Endothelial cell of umbilical vein (primary cell): ENCODE data around the gene CCDC69. TPM values are rescaled to one million over a fixed set of nuclear protein-coding genes. Genes with fewer than 3 reads are reported as not detected.

Experiments
- BruUV-seq: library from RNA; stranded (reverse); fragments of 400-500 nt; replicated peaks from 2 replicates; lab custom pipeline; 2021; lab: Mats Ljungman, UMichigan
- CTCF ChIA-PET: fragments of 300-600, 350-600 bp; sonication (Branson Sonifier 250); formaldehyde crosslinking; loops from one replicate; lab custom pipeline; 2021; ENCODE audit warnings: antibody characterized with exemption, inconsistent platforms; lab: Charles Lee
- POLR2A ChIA-PET: fragments of 300-600, 350-600 bp; sonication (Branson Sonifier 250); formaldehyde crosslinking; loops from one replicate; lab custom pipeline; 2021; ENCODE audit warnings: antibody characterized with exemption, inconsistent platforms; lab: Charles Lee
- DNase-seq: peaks from one replicate; pipeline ENCODE4 v3.0.0-alpha.2; 2011; ENCODE audit warnings: low read depth, low spot score
- FAIRE-seq: peaks from 2 replicates; lab custom pipeline; 2011; peaks lifted over from hg19 to GRCh38; lab: Jason Lieb, UNC
- H2AFZ ChIP-seq: 2 replicates; pipeline ENCODE4 v1.6.0; 2012; ENCODE audit warnings: low read depth, low read length, control low read depth, inconsistent platforms
- H3K27ac ChIP-seq: 2 replicates; pipeline ENCODE4 v1.5.1; 2011; ENCODE audit warnings: low read depth, mild to moderate bottlenecking, control low read depth, low read length, moderate library complexity; ENCODE audit not compliant: insufficient read depth
- H3K27me3 ChIP-seq, 2 experiments: 2 replicates each; pipeline versions ENCODE4 v1.6.0 to v1.6.1; 2011; ENCODE audit warnings: low read length in 2 of 2, mixed read lengths in 1 of 2; ENCODE audit not compliant: control insufficient read depth in 2 of 2, insufficient read depth in 2 of 2
- H3K36me3 ChIP-seq, 2 experiments: 2 replicates in 1 of 2; 3 replicates in 1 of 2; pipeline ENCODE4 v1.5.1; 2011; ENCODE audit warnings: low read length in 2 of 2, mild to moderate bottlenecking in 1 of 2, moderate library complexity in 1 of 2; ENCODE audit not compliant: control insufficient read depth in 2 of 2, insufficient read depth in 2 of 2; ENCODE audit errors: extremely low read depth in 1 of 2
- H3K4me1 ChIP-seq: 3 replicates; pipeline ENCODE4 v1.5.1; 2011; ENCODE audit warnings: mild to moderate bottlenecking, low read length; ENCODE audit not compliant: control insufficient read depth, insufficient read depth; ENCODE audit errors: extremely low read depth
- H3K4me2 ChIP-seq: 2 replicates; pipeline ENCODE4 v1.6.1; 2011; ENCODE audit warnings: low read length, control low read depth, mixed read lengths; ENCODE audit not compliant: insufficient read depth
- H3K4me3 ChIP-seq, 3 experiments: fragments of 200-600 bp in 1 of 3; sonication (generic), shearing (Covaris generic) in 1 of 3; replicated peaks in 1 of 3; 2 replicates each; pipeline ENCODE4 v1.5.1; 2011 to 2016; ENCODE audit warnings: control low read depth in 3 of 3, low read length in 3 of 3, mild to moderate bottlenecking in 2 of 3, inconsistent platforms in 1 of 3, low read depth in 1 of 3, moderate library complexity in 1 of 3; ENCODE audit not compliant: insufficient read depth in 1 of 3
- H3K79me2 ChIP-seq: 2 replicates; pipeline ENCODE4 v1.6.0; 2012; ENCODE audit warnings: low read length, inconsistent platforms; ENCODE audit not compliant: control insufficient read depth, insufficient read depth
- H3K9ac ChIP-seq: replicated peaks from 2 replicates; pipeline ENCODE3; 2011; ENCODE audit warnings: low read length, control low read depth; ENCODE audit not compliant: insufficient read depth; ENCODE audit errors: extremely low read depth
- H3K9me1 ChIP-seq: replicated peaks from 3 replicates; pipeline ENCODE4 v1.6.0; 2011; ENCODE audit warnings: mild to moderate bottlenecking, low read length; ENCODE audit not compliant: control insufficient read depth, insufficient read depth; ENCODE audit errors: extremely low read depth
- H3K9me3 ChIP-seq: replicated peaks from 2 replicates; pipeline ENCODE4 v1.5.1; 2012; ENCODE audit warnings: low read length, inconsistent platforms; ENCODE audit not compliant: control insufficient read depth, insufficient read depth
- H4K20me1 ChIP-seq: replicated peaks from 2 replicates; pipeline ENCODE3; 2011; ENCODE audit warnings: mild to moderate bottlenecking, low read length; ENCODE audit not compliant: control insufficient read depth, insufficient read depth; ENCODE audit errors: extremely low read depth
- EZH2 ChIP-seq: IDR thresholded peaks from 2 replicates; pipeline ENCODE4 v1.6.1; 2012; ENCODE audit warnings: borderline replicate concordance, low read depth, mild to moderate bottlenecking, moderate library complexity, low read length, inconsistent platforms; ENCODE audit not compliant: severe bottlenecking
- FOS ChIP-seq: IDR thresholded peaks from 2 replicates; pipeline ENCODE4 v1.6.1; 2011; ENCODE audit warnings: mild to moderate bottlenecking, low read length, moderate library complexity, borderline replicate concordance; ENCODE audit not compliant: insufficient read depth
- GATA2 ChIP-seq: IDR thresholded peaks from 2 replicates; pipeline ENCODE4 v1.7.0; 2011; ENCODE audit warnings: low read depth, mild to moderate bottlenecking, moderate library complexity, mixed read lengths, low read length; ENCODE audit not compliant: insufficient read length, insufficient read depth
- JUN ChIP-seq: IDR thresholded peaks from 2 replicates; pipeline ENCODE4 v1.6.1; 2011; ENCODE audit warnings: borderline replicate concordance, low read depth; ENCODE audit not compliant: insufficient read length, insufficient read depth
- MYC ChIP-seq: IDR thresholded peaks from one replicate; pipeline ENCODE4 v1.6.1; 2011; ENCODE audit warnings: mild to moderate bottlenecking, low read depth, low read length
- POLR2A ChIP-seq: IDR thresholded peaks from 2 replicates; pipeline ENCODE4 v1.6.1; 2012; ENCODE audit warnings: low read depth, mild to moderate bottlenecking, control low read depth, low read length
- POLR2AphosphoS5 ChIP-seq: IDR thresholded peaks from 2 replicates; pipeline ENCODE4 v1.6.1; 2012; ENCODE audit warnings: low read depth, mild to moderate bottlenecking, control low read depth, low read length, moderate library complexity; ENCODE audit not compliant: insufficient read depth
- dilution Hi-C: fragments of 300-500 bp; cut with MboI; formaldehyde crosslinking; loops from one replicate; pipeline ENCODE4 v1.15.0; 2019; ENCODE audit warnings: low sequenced_read_pairs; ENCODE audit not compliant: extremely low pct_ligation_motif_present
- intact Hi-C: fragments of 100-400 bp; cut with micrococcal nuclease; formaldehyde crosslinking; loops from one replicate; pipeline ENCODE4 v1.10.0; 2022
- polyA plus RNA-seq, 4 experiments: library from polyadenylated mRNA; depleted of rRNA in 3 of 4; stranded (reverse) in 3 of 4; unstranded in 1 of 4; fragments of >200 nt; gene quantifications; 2 replicates each; pipeline versions ENCODE4 v1.2.1 to v1.2.3, GENCODE V29; 2011 to 2012; ENCODE audit warnings: missing spikeins in 1 of 4
- total RNA-seq: library from RNA; stranded (reverse); gene quantifications from 2 replicates; pipeline ENCODE4 v1.2.3, GENCODE V29; 2021
- TF ChIP-seq, protein P1 (sequence below), 2 donors: IDR thresholded peaks; 1 replicate in 1 of 2; 2 replicates in 1 of 2; pipeline ENCODE4 v1.5.1; 2011; ENCODE audit warnings: low read length in 2 of 2, mild to moderate bottlenecking in 2 of 2, moderate library complexity in 2 of 2, control low read depth in 1 of 2, inconsistent platforms in 1 of 2, low read depth in 1 of 2; ENCODE audit not compliant: insufficient read depth in 1 of 2; ENCODE audit errors: extremely low read depth in 1 of 2
- TF ChIP-seq, protein P2 (sequence below): IDR thresholded peaks from 2 replicates; pipeline ENCODE4 v1.6.1; 2011; ENCODE audit not compliant: insufficient read depth, insufficient read length

Gene CCDC69
- total and polyA plus RNA-seq, 2 donors (not counting 3 experiments of a cell fraction or from before 2014, with no cell fraction given), result 4.1 to 4.5 TPM

DNA sequence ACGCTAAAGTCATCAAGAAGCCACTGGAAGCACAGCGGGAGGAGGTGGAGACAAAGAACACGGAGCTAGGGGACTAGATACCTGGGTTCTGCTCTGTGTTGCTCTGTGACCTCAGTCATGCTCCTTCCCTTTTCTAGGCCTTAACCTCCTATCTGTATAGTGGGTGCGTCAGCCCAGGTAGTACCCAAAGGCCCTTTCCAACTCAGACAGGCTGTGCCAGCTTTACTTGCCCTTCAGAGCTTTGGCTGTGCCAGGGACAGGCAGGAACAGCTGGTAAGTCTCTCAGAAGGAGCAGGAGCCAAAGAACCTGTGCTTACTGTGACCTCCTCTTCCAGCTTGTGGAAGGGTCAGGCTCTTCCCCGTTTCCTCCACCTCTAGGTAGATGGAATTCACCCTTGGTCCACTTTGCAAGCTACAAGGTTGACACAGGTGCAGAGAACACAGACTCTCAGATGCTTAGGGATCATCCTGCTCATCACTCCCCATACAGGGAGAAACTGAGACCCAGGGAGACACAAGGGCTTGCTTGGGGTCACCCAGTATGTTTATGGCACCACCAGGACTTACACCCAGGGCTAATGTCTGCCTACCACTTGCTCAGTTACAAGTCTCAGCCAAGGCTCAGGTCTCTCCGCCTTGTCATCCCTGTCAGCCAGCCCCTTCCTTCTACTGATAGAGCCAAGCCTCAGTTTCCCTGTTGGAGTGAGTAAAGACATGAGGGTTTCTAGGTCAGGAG is 1.7 kb downstream of the CCDC69 start:
- ChIA-PET CTCF (interaction anchor here (1.3 to 4.1 kb wide), 6 partner anchors 8 to 107 kb away, joined by 4 to 32 read pairs (median 10); no protein-coding TSS in a partner anchor), POLR2A (no interaction called here)
- H3K27ac ChIP-seq, result no peak overlapping the region
- H4K20me1 ChIP-seq, result no peaks in the 10 kb centered on the region
- H3K79me2 ChIP-seq, result no peaks in the 10 kb centered on the region
- no peaks in the 10 kb centered on the region for H3K9me3 ChIP-seq
- no peak overlapping the region for H3K4me3 ChIP-seq
- peaks cover 6% of the 10 kb centered on the region for H3K4me1 ChIP-seq
- no peak for TF ChIP-seq EZH2
- TF ChIP-seq, protein P1, sequence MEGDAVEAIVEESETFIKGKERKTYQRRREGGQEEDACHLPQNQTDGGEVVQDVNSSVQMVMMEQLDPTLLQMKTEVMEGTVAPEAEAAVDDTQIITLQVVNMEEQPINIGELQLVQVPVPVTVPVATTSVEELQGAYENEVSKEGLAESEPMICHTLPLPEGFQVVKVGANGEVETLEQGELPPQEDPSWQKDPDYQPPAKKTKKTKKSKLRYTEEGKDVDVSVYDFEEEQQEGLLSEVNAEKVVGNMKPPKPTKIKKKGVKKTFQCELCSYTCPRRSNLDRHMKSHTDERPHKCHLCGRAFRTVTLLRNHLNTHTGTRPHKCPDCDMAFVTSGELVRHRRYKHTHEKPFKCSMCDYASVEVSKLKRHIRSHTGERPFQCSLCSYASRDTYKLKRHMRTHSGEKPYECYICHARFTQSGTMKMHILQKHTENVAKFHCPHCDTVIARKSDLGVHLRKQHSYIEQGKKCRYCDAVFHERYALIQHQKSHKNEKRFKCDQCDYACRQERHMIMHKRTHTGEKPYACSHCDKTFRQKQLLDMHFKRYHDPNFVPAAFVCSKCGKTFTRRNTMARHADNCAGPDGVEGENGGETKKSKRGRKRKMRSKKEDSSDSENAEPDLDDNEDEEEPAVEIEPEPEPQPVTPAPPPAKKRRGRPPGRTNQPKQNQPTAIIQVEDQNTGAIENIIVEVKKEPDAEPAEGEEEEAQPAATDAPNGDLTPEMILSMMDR (IDR thresholded peaks at IDR 0.05; ENCODE audit: extremely low read depth in 1 of 2, insufficient read depth in 1 of 2, low read depth in 1 of 2, low read length in 2 of 2), result no peak
- DNase-seq (no peak), FAIRE-seq (no peak)
- dilution Hi-C loops, result no loop called here
- no peak overlapping the region for H3K4me2 ChIP-seq
- intact Hi-C loops, result no loop called here
- no peaks in the 10 kb centered on the region for H3K36me3 ChIP-seq
- no peak overlapping the region for H2AFZ ChIP-seq
- no TSS peak for BruUV-seq
- no peaks in the 10 kb centered on the region for H3K9me1 ChIP-seq
- H3K9ac ChIP-seq, result no peak overlapping the region
- no peaks in the 10 kb centered on the region for H3K27me3 ChIP-seq

DNA sequence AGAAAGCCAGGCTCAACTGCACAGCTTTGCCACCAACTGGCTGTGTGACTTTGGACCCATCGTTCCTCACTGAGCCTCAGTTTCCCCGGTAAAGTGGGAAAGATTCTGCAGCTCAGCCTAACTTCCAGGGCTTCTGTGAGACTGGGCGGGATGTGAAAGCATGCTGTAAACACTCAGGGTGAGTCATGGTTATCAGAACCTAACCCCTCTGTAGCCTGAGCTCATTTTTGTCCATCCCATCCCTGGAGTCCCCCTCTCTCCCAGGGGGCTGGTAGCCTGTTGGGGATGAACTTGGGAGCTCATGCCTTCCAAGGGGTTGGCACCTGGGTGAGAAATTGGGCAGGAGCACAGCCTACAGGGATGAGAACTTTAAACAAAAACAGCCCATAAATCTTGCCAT is 2.3 kb downstream of the CCDC69 start:
- intact Hi-C loops (no loop called here), dilution Hi-C loops (no loop called here)
- CTCF ChIA-PET, result interaction anchor here (1.3 to 2.8 kb wide), 4 partner anchors 17 to 106 kb away, joined by 4 to 18 read pairs (median 7); no protein-coding TSS in a partner anchor
- Histone ChIP-seq H3K36me3 (no peaks in the 10 kb centered on the region), H4K20me1 (no peaks in the 10 kb centered on the region), H3K9ac (no peak overlapping the region), H3K9me1 (no peaks in the 10 kb centered on the region), H3K79me2 (no peaks in the 10 kb centered on the region), H3K4me1 (peaks cover 6% of the 10 kb centered on the region), H3K4me3 (no peak overlapping the region), H3K27ac (no peak overlapping the region), H2AFZ (no peak overlapping the region), H3K27me3 (no peaks in the 10 kb centered on the region), H3K9me3 (no peaks in the 10 kb centered on the region), H3K4me2 (no peak overlapping the region)
- DNase-seq (no peak), FAIRE-seq (no peak)
- TF ChIP-seq GATA2 (no peak), EZH2 (no peak), POLR2AphosphoS5 (no peak), MYC (no peak), JUN (no peak), POLR2A (no peak), FOS (no peak)
- TF ChIP-seq, protein P1 (IDR thresholded peaks at IDR 0.05; ENCODE audit: extremely low read depth in 1 of 2, insufficient read depth in 1 of 2, low read depth in 1 of 2, low read length in 2 of 2), result no peak
- TF ChIP-seq, protein P2, sequence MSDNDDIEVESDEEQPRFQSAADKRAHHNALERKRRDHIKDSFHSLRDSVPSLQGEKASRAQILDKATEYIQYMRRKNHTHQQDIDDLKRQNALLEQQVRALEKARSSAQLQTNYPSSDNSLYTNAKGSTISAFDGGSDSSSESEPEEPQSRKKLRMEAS, result no peak
- BruUV-seq, result no TSS peak
- POLR2A ChIA-PET, result interaction anchor here (0.6 kb wide), 1 partner anchor 176 kb away, joined by 3 read pairs; no protein-coding TSS in a partner anchor
